ENCODE results near the gene RAD18. TPM values are rescaled to one million over a fixed set of nuclear protein-coding genes. Genes with fewer than 3 reads are reported as not detected.

The RAD18 gene
- total RNA-seq, 2 experiments from 2014 or later, result 44.5 to 45.4 TPM

- DNase-seq, result no peak
- H3K36me3 Mint-ChIP-seq (ENCODE audit: low read depth), result no peaks in the 10 kb centered on the region
- intact Hi-C loops (cut with micrococcal nuclease), result no loop called here
- H3K4me1 Mint-ChIP-seq (ENCODE audit: low read depth), result peaks cover 3% of the 10 kb centered on the region
- H3K9me3 Mint-ChIP-seq, result peaks cover 3% of the 10 kb centered on the region
- H3K27me3 Mint-ChIP-seq (ENCODE audit: low read depth), result no peaks in the 10 kb centered on the region
- H3K4me3 Mint-ChIP-seq, result no peak overlapping the region
- H3K27ac Mint-ChIP-seq, result no peak overlapping the region
- CTCF ChIA-PET, result no interaction called here
Measured at GRCh38 chr3:8984081-8984480, 20.8 kb upstream of the RAD18 start.

- Mint-ChIP-seq H3K9me3 (peaks cover 3% of the 10 kb centered on the region), H3K4me1 (ENCODE audit: low read depth) (peaks cover 3% of the 10 kb centered on the region), H3K27ac (no peak overlapping the region), H3K27me3 (ENCODE audit: low read depth) (peaks cover under 1% of the 10 kb centered on the region), H3K4me3 (no peak overlapping the region), H3K36me3 (ENCODE audit: low read depth) (no peaks in the 10 kb centered on the region)
- no peak for DNase-seq
- intact Hi-C loops (cut with micrococcal nuclease), result no loop called here
- CTCF ChIA-PET, result no interaction called here
Measured at GRCh38 chr3:8983591-8983990, 20.3 kb upstream of the RAD18 start.

GRCh38 chr3:8983026-8983425 lies 19.8 kb upstream of the RAD18 start:
- Mint-ChIP-seq H3K36me3 (ENCODE audit: low read depth) (no peaks in the 10 kb centered on the region), H3K4me3 (no peak overlapping the region), H3K27me3 (ENCODE audit: low read depth) (peaks cover 4% of the 10 kb centered on the region), H3K4me1 (ENCODE audit: low read depth) (peaks cover 3% of the 10 kb centered on the region), H3K27ac (no peak overlapping the region), H3K9me3 (peaks cover 3% of the 10 kb centered on the region)
- DNase-seq, result no peak
- intact Hi-C loops (cut with micrococcal nuclease), result no loop called here
- CTCF ChIA-PET, result no interaction called here

- Mint-ChIP-seq H3K9me3 (peaks cover 3% of the 10 kb centered on the region), H3K27me3 (ENCODE audit: low read depth) (peaks cover 4% of the 10 kb centered on the region), H3K27ac (no peak overlapping the region), H3K36me3 (ENCODE audit: low read depth) (no peaks in the 10 kb centered on the region), H3K4me1 (ENCODE audit: low read depth) (no peaks in the 10 kb centered on the region), H3K4me3 (no peak overlapping the region)
- intact Hi-C loops (cut with micrococcal nuclease), result no loop called here
- CTCF ChIA-PET, result no interaction called here
- no peak for DNase-seq
Measured at GRCh38 chr3:8982509-8982908, 19.2 kb upstream of the RAD18 start.

- Mint-ChIP-seq H3K36me3 (ENCODE audit: low read depth) (no peaks in the 10 kb centered on the region), H3K27me3 (ENCODE audit: low read depth) (peaks cover 4% of the 10 kb centered on the region), H3K27ac (no peak overlapping the region), H3K4me1 (ENCODE audit: low read depth) (no peaks in the 10 kb centered on the region), H3K9me3 (peaks cover 3% of the 10 kb centered on the region), H3K4me3 (no peak overlapping the region)
- intact Hi-C loops (cut with micrococcal nuclease), result no loop called here
- CTCF ChIA-PET, result no interaction called here
- no peak for DNase-seq
Measured at GRCh38 chr3:8981700-8982099, 18.4 kb upstream of the RAD18 start.

- Mint-ChIP-seq H3K9me3 (peaks cover 3% of the 10 kb centered on the region), H3K27ac (no peak overlapping the region), H3K4me3 (no peak overlapping the region), H3K36me3 (ENCODE audit: low read depth) (no peaks in the 10 kb centered on the region), H3K4me1 (ENCODE audit: low read depth) (no peaks in the 10 kb centered on the region), H3K27me3 (ENCODE audit: low read depth) (peaks cover 4% of the 10 kb centered on the region)
- CTCF ChIA-PET, result no interaction called here
- DNase-seq, result no peak
- intact Hi-C loops (cut with micrococcal nuclease), result no loop called here
Measured at GRCh38 chr3:8981296-8981695, 18.0 kb upstream of the RAD18 start.

- no peak overlapping the region for H3K27ac Mint-ChIP-seq
- CTCF ChIA-PET, result interaction anchor here (1.3 kb wide), 1 partner anchor 10 kb away, joined by 3 read pairs; no protein-coding TSS in a partner anchor
- H3K4me1 Mint-ChIP-seq (ENCODE audit: low read depth), result no peaks in the 10 kb centered on the region
- peaks cover 4% of the 10 kb centered on the region for H3K27me3 Mint-ChIP-seq (ENCODE audit: low read depth)
- no peak overlapping the region for H3K4me3 Mint-ChIP-seq
- no peak for DNase-seq
- intact Hi-C loops (cut with micrococcal nuclease), result no loop called here
- no peaks in the 10 kb centered on the region for H3K36me3 Mint-ChIP-seq (ENCODE audit: low read depth)
- H3K9me3 Mint-ChIP-seq, result peaks cover 3% of the 10 kb centered on the region
Measured at GRCh38 chr3:8980756-8981257, 17.5 kb upstream of the RAD18 start.

GRCh38 chr3:8979262-8979661 lies 16.0 kb upstream of the RAD18 start:
- H3K27ac Mint-ChIP-seq, result no peak overlapping the region
- no peaks in the 10 kb centered on the region for H3K4me1 Mint-ChIP-seq (ENCODE audit: low read depth)
- CTCF ChIA-PET, result interaction anchor here (1.4 kb wide), 1 partner anchor 9 kb away, joined by 3 read pairs; no protein-coding TSS in a partner anchor
- intact Hi-C loops (cut with micrococcal nuclease), result no loop called here
- H3K9me3 Mint-ChIP-seq, result peaks cover 3% of the 10 kb centered on the region
- H3K4me3 Mint-ChIP-seq, result no peak overlapping the region
- H3K27me3 Mint-ChIP-seq (ENCODE audit: low read depth), result peaks cover 4% of the 10 kb centered on the region
- H3K36me3 Mint-ChIP-seq (ENCODE audit: low read depth), result no peaks in the 10 kb centered on the region
- no peak for DNase-seq

GRCh38 chr3:8978551-8978950 lies 15.3 kb upstream of the RAD18 start:
- Mint-ChIP-seq H3K4me1 (ENCODE audit: low read depth) (no peaks in the 10 kb centered on the region), H3K9me3 (peaks cover 3% of the 10 kb centered on the region), H3K4me3 (no peak overlapping the region), H3K27ac (no peak overlapping the region), H3K36me3 (ENCODE audit: low read depth) (no peaks in the 10 kb centered on the region), H3K27me3 (ENCODE audit: low read depth) (peaks cover 4% of the 10 kb centered on the region)
- DNase-seq, result no peak
- intact Hi-C loops (cut with micrococcal nuclease), result no loop called here
- CTCF ChIA-PET, result interaction anchor here (1.4 kb wide), 1 partner anchor 9 kb away, joined by 3 read pairs; no protein-coding TSS in a partner anchor

- Mint-ChIP-seq H3K27me3 (ENCODE audit: low read depth) (peaks cover 4% of the 10 kb centered on the region), H3K27ac (no peak overlapping the region), H3K36me3 (ENCODE audit: low read depth) (no peaks in the 10 kb centered on the region), H3K9me3 (peaks cover 3% of the 10 kb centered on the region), H3K4me1 (ENCODE audit: low read depth) (no peaks in the 10 kb centered on the region), H3K4me3 (no peak overlapping the region)
- CTCF ChIA-PET, result interaction anchor here (1.1 to 2.2 kb wide), 2 partner anchors 10 to 17 kb away, joined by 3 to 9 read pairs; no protein-coding TSS in a partner anchor
- intact Hi-C loops (cut with micrococcal nuclease), result no loop called here
- DNase-seq, result no peak
Measured at GRCh38 chr3:8976540-8977182, 13.4 kb upstream of the RAD18 start.

GRCh38 chr3:8975081-8976020 lies 12.1 kb upstream of the RAD18 start:
- no peaks in the 10 kb centered on the region for H3K36me3 Mint-ChIP-seq (ENCODE audit: low read depth)
- peaks cover 4% of the 10 kb centered on the region for H3K27me3 Mint-ChIP-seq (ENCODE audit: low read depth)
- intact Hi-C loops (cut with micrococcal nuclease), result no loop called here
- no peak for DNase-seq
- H3K4me3 Mint-ChIP-seq, result no peak overlapping the region
- CTCF ChIA-PET, result interaction anchor here (0.5 to 4.9 kb wide), 5 partner anchors 12 to 725 kb away, joined by 3 to 56 read pairs (median 4); no protein-coding TSS in a partner anchor
- H3K9me3 Mint-ChIP-seq, result peaks cover 3% of the 10 kb centered on the region
- no peak overlapping the region for H3K27ac Mint-ChIP-seq
- H3K4me1 Mint-ChIP-seq (ENCODE audit: low read depth), result peaks cover 2% of the 10 kb centered on the region

GRCh38 chr3:8974458-8974857 lies 11.2 kb upstream of the RAD18 start:
- CTCF ChIA-PET, result interaction anchor here (1.0 to 4.9 kb wide), 3 partner anchors 14 to 328 kb away, joined by 3 to 56 read pairs (median 4); no protein-coding TSS in a partner anchor
- H3K27me3 Mint-ChIP-seq (ENCODE audit: low read depth), result peaks cover 4% of the 10 kb centered on the region
- H3K27ac Mint-ChIP-seq, result no peak overlapping the region
- DNase-seq, result no peak
- H3K9me3 Mint-ChIP-seq, result peaks cover 1% of the 10 kb centered on the region
- intact Hi-C loops (cut with micrococcal nuclease), result no loop called here
- H3K4me3 Mint-ChIP-seq, result no peak overlapping the region
- no peaks in the 10 kb centered on the region for H3K36me3 Mint-ChIP-seq (ENCODE audit: low read depth)
- peaks cover 2% of the 10 kb centered on the region for H3K4me1 Mint-ChIP-seq (ENCODE audit: low read depth)

Measured in activated naive CD4-positive, alpha-beta T cell treated with anti-CD3 and anti-CD28 coated beads for 36 hours (primary cell).